NCI-H526 treated with DMSO at 0.1 percent for 48 hours (cell line): Measurements from ENCODE around the gene CHST1.

Source experiments
- DNase-seq: peaks from one replicate; lab custom pipeline; 2025; lab: John Stamatoyannopoulos, UW

The CHST1 gene

DNA sequence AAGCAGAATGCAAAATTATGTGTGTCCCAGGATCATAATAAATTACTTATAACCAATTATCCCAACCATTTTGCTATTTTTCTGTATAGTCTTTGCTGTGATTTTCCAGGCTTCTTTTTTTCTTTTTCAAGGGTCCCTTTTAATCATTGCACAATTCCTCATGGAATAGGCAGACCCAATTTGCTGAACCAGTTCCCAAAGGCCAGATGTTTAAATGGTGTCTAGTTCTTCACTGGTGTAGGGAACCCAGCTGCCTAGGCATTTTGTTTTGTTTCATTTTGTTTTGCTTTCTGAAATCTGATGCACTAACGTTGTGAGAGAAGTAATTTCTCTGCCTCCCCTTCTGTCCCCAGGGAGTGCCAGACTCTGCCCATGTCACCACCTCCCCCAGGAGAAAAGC, 60.4 kb downstream of the CHST1 start:
- DNase-seq = no peak

DNA sequence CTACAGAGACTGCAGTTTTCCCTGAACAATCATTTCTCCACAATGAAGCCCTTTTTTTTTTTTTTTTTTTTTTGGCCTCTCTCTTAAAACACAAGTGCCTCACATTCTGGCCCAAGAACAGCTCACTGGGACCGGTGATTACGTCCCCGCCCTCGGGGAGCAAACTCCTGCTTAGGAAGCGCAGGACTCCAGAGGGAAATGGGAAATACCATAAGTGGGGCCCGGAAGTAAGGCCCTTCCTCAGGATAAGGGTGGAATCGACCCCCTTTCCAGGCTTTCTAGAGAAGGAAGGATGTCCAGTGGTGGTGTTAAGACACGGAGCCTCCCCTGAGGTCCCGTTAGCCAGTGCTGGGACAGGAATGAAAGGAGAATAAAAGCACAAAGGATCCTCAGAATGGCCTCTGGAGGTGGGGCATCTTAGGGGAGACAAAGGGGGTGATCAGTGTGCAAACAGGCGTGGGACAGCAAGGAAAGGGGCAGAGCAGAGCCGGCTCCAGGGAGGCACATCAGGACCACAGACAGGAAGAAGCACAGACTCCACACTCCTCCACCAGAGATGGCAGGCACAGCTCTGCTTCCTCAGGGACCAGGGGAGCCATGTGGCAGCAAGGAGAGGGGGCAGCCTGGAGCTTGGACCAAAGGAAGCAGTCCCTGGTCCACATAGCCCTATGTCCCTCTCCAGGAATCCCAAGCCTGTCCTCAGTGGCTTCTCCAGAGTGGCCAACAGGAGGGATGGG, 61.3 kb downstream of the CHST1 start:
- DNase-seq = no peak

DNA sequence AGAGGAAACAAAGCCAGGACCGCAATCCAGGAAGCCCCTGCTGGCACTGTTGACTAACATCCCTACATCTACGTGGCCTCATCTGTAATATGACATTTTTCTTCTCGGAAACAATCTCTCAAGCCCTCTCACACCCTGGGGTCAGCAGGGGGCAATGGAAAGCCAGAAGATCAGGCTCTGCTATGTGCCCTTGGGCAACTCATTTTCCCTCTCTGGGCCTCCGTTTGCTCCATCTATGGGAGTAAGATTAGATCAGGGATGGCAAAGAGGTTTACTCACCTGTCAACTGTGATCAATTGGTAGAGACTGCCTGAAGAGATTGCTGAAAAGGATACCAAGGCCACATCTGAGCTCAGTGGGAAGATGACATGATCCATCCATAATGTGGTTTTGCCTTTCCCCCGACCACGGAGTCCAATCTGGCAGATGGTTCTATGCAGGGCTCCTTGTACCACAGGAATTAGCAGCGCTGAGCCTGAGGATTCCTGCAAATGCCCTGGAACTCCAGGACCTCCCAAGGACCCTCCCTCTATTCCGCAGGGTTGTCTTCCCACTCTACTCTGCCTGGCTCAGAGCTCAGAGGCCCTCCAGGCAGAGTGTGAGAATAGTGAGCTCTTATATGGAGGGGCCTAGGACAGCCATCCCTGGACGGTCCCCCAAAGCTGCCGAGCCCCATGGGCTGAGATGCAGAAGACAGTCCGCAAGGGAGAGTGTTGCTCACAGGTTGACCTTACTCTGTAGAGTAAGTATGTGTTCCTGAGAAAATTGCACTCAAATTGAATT, 66.1 kb downstream of the CHST1 start:
- no peak for DNase-seq
